Liver (tissue), 9 donors: ENCODE measurements around the gene ZFP91. TPM values are rescaled to one million over a fixed set of nuclear protein-coding genes. Genes with fewer than 3 reads are reported as not detected.

Experiments
- DNase-seq: peaks from one replicate; pipeline ENCODE4 v3.0.0-alpha.2; 2017; ENCODE audit warnings: low spot score
- H3K27ac ChIP-seq, 2 donors: one replicate each; pipeline ENCODE4 v1.7.0; 2013; ENCODE audit warnings: inconsistent platforms in 2 of 2, low read length in 2 of 2, control low read depth in 1 of 2, low read depth in 1 of 2, mild to moderate bottlenecking in 1 of 2
- H3K27me3 ChIP-seq, 4 donors: one replicate each; pipeline versions ENCODE4 v1.6.1 to v1.7.0; 2013; ENCODE audit warnings: low read length in 3 of 4, inconsistent platforms in 1 of 4, mild to moderate bottlenecking in 1 of 4, moderate library complexity in 1 of 4; ENCODE audit not compliant: control insufficient read depth in 4 of 4, insufficient read depth in 4 of 4
- H3K36me3 ChIP-seq, 4 donors: one replicate each; pipeline versions ENCODE4 v1.6.1 to v1.7.0; 2013; ENCODE audit warnings: low read length in 3 of 4, mild to moderate bottlenecking in 3 of 4, low read depth in 1 of 4, moderate library complexity in 1 of 4; ENCODE audit not compliant: control insufficient read depth in 4 of 4, insufficient read depth in 3 of 4
- H3K4me1 ChIP-seq, 4 donors: one replicate each; pipeline versions ENCODE4 v1.6.1 to v1.7.0; 2013; ENCODE audit warnings: low read length in 3 of 4, mild to moderate bottlenecking in 3 of 4, moderate library complexity in 1 of 4; ENCODE audit not compliant: control insufficient read depth in 4 of 4, insufficient read depth in 4 of 4
- H3K4me3 ChIP-seq, 3 donors: one replicate each; pipeline versions ENCODE4 v1.6.1 to v1.7.0; 2013; ENCODE audit warnings: low read length in 3 of 3, control low read depth in 1 of 3, low read depth in 1 of 3, mild to moderate bottlenecking in 1 of 3
- H3K9ac ChIP-seq, 2 donors: one replicate each; pipeline ENCODE4 v1.7.0; 2013; ENCODE audit warnings: low read length in 2 of 2, mild to moderate bottlenecking in 2 of 2, moderate library complexity in 2 of 2, control low read depth in 1 of 2, low read depth in 1 of 2
- H3K9me3 ChIP-seq, 4 donors: one replicate each; pipeline versions ENCODE4 v1.6.1 to v1.7.0; 2013; ENCODE audit warnings: low read length in 3 of 4; ENCODE audit not compliant: control insufficient read depth in 4 of 4
- ATF3 ChIP-seq: IDR thresholded peaks from 2 replicates; pipeline ENCODE4 v1.6.1; 2016; ENCODE audit warnings: antibody characterized with exemption
- CTCF ChIP-seq: fragments of 150-350 bp; IDR thresholded peaks from 2 replicates; pipeline ENCODE4 v1.5.1; 2017; ENCODE audit warnings: improper control_type of control experiment, low read depth, low read length; ENCODE audit not compliant: missing input control
- EGR1 ChIP-seq, 2 donors: IDR thresholded peaks; 2 replicates each; pipeline ENCODE4 v1.6.1; 2016 to 2018; ENCODE audit warnings: antibody characterized with exemption in 2 of 2, low read depth in 2 of 2
- FOXA1 ChIP-seq: IDR thresholded peaks from 2 replicates; pipeline ENCODE4 v1.6.1; 2016; ENCODE audit warnings: antibody characterized with exemption
- FOXA2 ChIP-seq: IDR thresholded peaks from 2 replicates; pipeline ENCODE4 v1.6.1; 2016; ENCODE audit warnings: antibody characterized with exemption
- GABPA ChIP-seq, 2 donors: IDR thresholded peaks in 1 of 2; conservative IDR thresholded peaks in 1 of 2; 2 replicates each; pipeline ENCODE4 v1.6.1; 2016; ENCODE audit warnings: antibody characterized with exemption in 2 of 2, mild to moderate bottlenecking in 1 of 2, moderate library complexity in 1 of 2
- HNF4A ChIP-seq, 2 donors: conservative IDR thresholded peaks; 2 replicates each; pipeline ENCODE4 v1.6.1; 2016; ENCODE audit warnings: antibody characterized with exemption in 2 of 2, mild to moderate bottlenecking in 2 of 2
- HNF4G ChIP-seq: IDR thresholded peaks from 2 replicates; pipeline ENCODE4 v1.6.1; 2016; ENCODE audit warnings: antibody characterized with exemption
- JUND ChIP-seq, 2 donors: IDR thresholded peaks; 2 replicates each; pipeline ENCODE4 v1.6.1; 2016; ENCODE audit warnings: antibody characterized with exemption in 2 of 2
- MAX ChIP-seq: IDR thresholded peaks from 2 replicates; pipeline ENCODE4 v1.6.1; 2016; ENCODE audit warnings: antibody characterized with exemption
- NR2F2 ChIP-seq: IDR thresholded peaks from 2 replicates; pipeline ENCODE4 v1.6.1; 2016; ENCODE audit warnings: antibody characterized with exemption
- RAD21 ChIP-seq, 2 donors: IDR thresholded peaks; 2 replicates each; pipeline ENCODE4 v1.6.1; 2016; ENCODE audit warnings: antibody characterized with exemption in 2 of 2, mild to moderate bottlenecking in 2 of 2
- REST ChIP-seq: IDR thresholded peaks from 2 replicates; pipeline ENCODE4 v1.6.1; 2016; ENCODE audit warnings: antibody characterized with exemption, mild to moderate bottlenecking
- RXRA ChIP-seq, 2 donors: IDR thresholded peaks; 2 replicates each; pipeline ENCODE4 v1.6.1; 2017 to 2018; ENCODE audit warnings: antibody characterized with exemption in 2 of 2, mild to moderate bottlenecking in 1 of 2
- SP1 ChIP-seq: IDR thresholded peaks from 2 replicates; pipeline ENCODE4 v1.6.1; 2018; ENCODE audit warnings: antibody characterized with exemption, mild to moderate bottlenecking
- TAF1 ChIP-seq: conservative IDR thresholded peaks from 2 replicates; pipeline ENCODE4 v1.6.1; 2016; ENCODE audit warnings: antibody characterized with exemption, mild to moderate bottlenecking
- YY1 ChIP-seq: IDR thresholded peaks from 2 replicates; pipeline ENCODE4 v1.6.1; 2016; ENCODE audit warnings: antibody characterized with exemption, mild to moderate bottlenecking
- ZBTB33 ChIP-seq: IDR thresholded peaks from 2 replicates; pipeline ENCODE4 v1.6.1; 2016; ENCODE audit warnings: antibody characterized with exemption
- WGBS: extraction: QIAGEN DNeasy Blood & Tissue Kit; methylation state at CpG from one replicate; pipeline ENCODE4 v1.1.7; 2013; 5-methylcytosine and 5-hydroxymethylcytosine counted together
- polyA plus RNA-seq, 2 donors: library from polyadenylated mRNA; stranded (reverse) in 1 of 2; unstranded in 1 of 2; fragments of 200-250 nt in 1 of 2; fragments of >200 nt in 1 of 2; fragmentation: Nextera tagmentation in 1 of 2; extraction: Ambion mirVana in 1 of 2; gene quantifications; one replicate each; pipeline versions ENCODE4 v1.2.1 to v1.2.3, GENCODE V29; 2013 to 2015
- total RNA-seq, 2 donors: library from RNA; depleted of rRNA; stranded (reverse); fragments of >200 nt; gene quantifications; one replicate each; pipeline ENCODE4 v1.2.3, GENCODE V29; 2014
- donor health status: healthy.
- donor health status: healthy.
- donor health status: healthy.
- donor health status: healthy.
- donor health status: healthy.

ZFP91 gene
- total and polyA plus RNA-seq, 4 donors: 8.9 to 27.8 (median 20.0) TPM

GRCh38 chr11:58641803-58642581 is 63.1 kb downstream of the ZFP91 start (continued):
- no peak for TF ChIP-seq ZBTB33
- no peak for TF ChIP-seq TAF1
- no peak for TF ChIP-seq HNF4G

- Histone ChIP-seq H3K4me3 (no peak overlapping the region), H3K9ac (no peak overlapping the region), H3K27me3 (no peaks in the 10 kb centered on the region), H3K9me3 (no peaks in the 10 kb centered on the region), H3K27ac (no peak overlapping the region), H3K4me1 (no peaks in the 10 kb centered on the region), H3K36me3 (no peaks in the 10 kb centered on the region)
- no peak for TF ChIP-seq JUND (IDR thresholded peaks at IDR 0.05)
- DNase-seq: no peak
These were observed 67.0 kb downstream of the ZFP91 start for GRCh38 chr11:58645854-58646253.

- Histone ChIP-seq H3K4me3 (no peak overlapping the region), H3K36me3 (no peaks in the 10 kb centered on the region), H3K27ac (no peak overlapping the region), H3K27me3 (no peaks in the 10 kb centered on the region), H3K9me3 (no peaks in the 10 kb centered on the region), H3K4me1 (no peaks in the 10 kb centered on the region), H3K9ac (no peak overlapping the region)
- no peak for DNase-seq
- no peak for TF ChIP-seq EGR1 (IDR thresholded peaks at IDR 0.05; ENCODE audit: low read depth in 2 of 2)
- TF ChIP-seq ZBTB33: no peak
- no peak for TF ChIP-seq YY1
- TF ChIP-seq ATF3: no peak
- TF ChIP-seq FOXA1: no peak
- TF ChIP-seq CTCF: no peak
- TF ChIP-seq SP1: no peak
- no peak for TF ChIP-seq FOXA2
- TF ChIP-seq JUND (IDR thresholded peaks at IDR 0.05): no peak
- no peak for TF ChIP-seq NR2F2
- no peak for TF ChIP-seq TAF1
- no peak for TF ChIP-seq RXRA (IDR thresholded peaks at IDR 0.05)
- TF ChIP-seq HNF4G: no peak
- no peak for TF ChIP-seq GABPA (IDR thresholded peaks at IDR 0.05 in 1 of 2, conservative IDR thresholded peaks at IDR 0.05 in 1 of 2)
- no peak for TF ChIP-seq REST
- no peak for TF ChIP-seq HNF4A (conservative IDR thresholded peaks at IDR 0.05)
- TF ChIP-seq MAX: no peak
- TF ChIP-seq RAD21 (IDR thresholded peaks at IDR 0.05): no peak
- 90% methylated on average over 2 of the region's 2 CpGs for WGBS
These were observed 68.4 kb downstream of the ZFP91 start for GRCh38 chr11:58647141-58647699.
